A549 (cell line): Measurements from ENCODE around the gene CNTN4. TPM values are rescaled to one million over a fixed set of nuclear protein-coding genes. Genes with fewer than 3 reads are reported as not detected.

ENCODE experiments used
- ATAC-seq, 2 experiments: fragments of 200-7000 bp in 1 of 2; fragments of >200 bp in 1 of 2; cut with Nextera tagmentation in 1 of 2; cut with Tn5 transposase in 1 of 2; 3 replicates each; pipeline versions ENCODE4 v1.8.0 to v1.9.1; 2018 to 2020; ENCODE audit warnings: mild to moderate bottlenecking in 1 of 2, moderate library complexity in 1 of 2
- CTCF ChIA-PET: fragments of 300-600 bp; sonication (Branson Sonifier 250); formaldehyde crosslinking; extraction: SDS; loops from one replicate; lab custom pipeline; 2021; ENCODE audit warnings: antibody characterized with exemption, inconsistent platforms; lab: Yijun Ruan, JAX
- POLR2A ChIA-PET: fragments of 350-600 bp; formaldehyde crosslinking; extraction: SDS; loops from one replicate; lab custom pipeline; 2021; ENCODE audit warnings: antibody characterized with exemption, inconsistent platforms; lab: Yijun Ruan, JAX
- DNase-seq, 2 experiments: peaks; one replicate each; pipeline versions ENCODE4 v3.0.0 to v3.0.0-alpha.2; 2011 to 2016; ENCODE audit warnings: low read depth in 1 of 2, low spot score in 1 of 2
- FAIRE-seq: peaks from 2 replicates; lab custom pipeline; 2011; peaks lifted over from hg19 to GRCh38; lab: Jason Lieb, UNC
- H3K27ac ChIP-seq, 2 experiments: fragments of >200 bp; sonication (Bioruptor Twin); formaldehyde crosslinking; 3 replicates each; pipeline ENCODE4 v1.5.1; 2016 to 2017
- H3K4me1 ChIP-seq: fragments of >200 bp; sonication (Bioruptor Twin); formaldehyde crosslinking; 3 replicates; pipeline ENCODE4 v1.6.1; 2016
- H3K4me2 ChIP-seq: fragments of >200 bp; sonication (Bioruptor Twin); formaldehyde crosslinking; 3 replicates; pipeline ENCODE4 v1.6.1; 2016
- H3K4me3 ChIP-seq: fragments of >200 bp; sonication (Bioruptor Twin); formaldehyde crosslinking; 3 replicates; pipeline ENCODE4 v1.5.1; 2016
- H3K9me3 ChIP-seq: fragments of >200 bp; sonication (Bioruptor Twin); formaldehyde crosslinking; 3 replicates; pipeline ENCODE4 v1.6.1; 2016
- BCL3 ChIP-seq: fragments of >200 bp; sonication (Bioruptor Twin); formaldehyde crosslinking; IDR thresholded peaks from 3 replicates; pipeline ENCODE4 v1.6.1; 2016
- CBX8 ChIP-seq: fragments of 200-600 bp; sonication (generic); IDR thresholded peaks from 2 replicates; pipeline ENCODE4 v1.6.1; 2016
- CEBPB ChIP-seq, 2 experiments: fragments of >200 bp in 1 of 2; sonication (Bioruptor Twin) in 1 of 2; formaldehyde crosslinking in 1 of 2; IDR thresholded peaks; 2 replicates each; pipeline ENCODE4 v1.6.1; 2012 to 2016
- CHD4 ChIP-seq: fragments of 200-600 bp; sonication (generic); IDR thresholded peaks from 2 replicates; pipeline ENCODE4 v1.6.1; 2016; ENCODE audit warnings: antibody characterized with exemption, mild to moderate bottlenecking, borderline replicate concordance
- EHF ChIP-seq: fragments of 250-450 bp; sonication (Bioruptor Pico); IDR thresholded peaks from 2 replicates; pipeline ENCODE4 v1.5.0; 2020; ENCODE audit warnings: mild to moderate bottlenecking
- ESRRA ChIP-seq: fragments of 150-350 bp; IDR thresholded peaks from 2 replicates; pipeline ENCODE4 v1.6.1; 2014; ENCODE audit warnings: mild to moderate bottlenecking, low read length, borderline replicate concordance
- FOSL2 ChIP-seq, 2 experiments: fragments of 450-650 bp in 1 of 2; fragments of >200 bp in 1 of 2; sonication (Bioruptor Twin) in 1 of 2; formaldehyde crosslinking; IDR thresholded peaks; 2 replicates each; pipeline versions ENCODE4 v1.5.0 to v1.6.1; 2016 to 2020; ENCODE audit warnings: mild to moderate bottlenecking in 1 of 2, moderate library complexity in 1 of 2
- HES2 ChIP-seq: fragments of >200 bp; sonication (Bioruptor Twin); formaldehyde crosslinking; IDR thresholded peaks from 2 replicates; pipeline ENCODE4 v1.6.1; 2016
- HEYL ChIP-seq: fragments of 250-450 bp; sonication (Bioruptor Pico); IDR thresholded peaks from 2 replicates; pipeline ENCODE4 v1.8.0; 2021; ENCODE audit warnings: mild to moderate bottlenecking, moderate library complexity
- HMGXB4 ChIP-seq: fragments of 250-450 bp; sonication (Bioruptor Pico); IDR thresholded peaks from 2 replicates; pipeline ENCODE4 v1.5.0; 2021; ENCODE audit warnings: mild to moderate bottlenecking, moderate library complexity, borderline replicate concordance
- HOXA7 ChIP-seq: fragments of 250-450 bp; sonication (Bioruptor Pico); IDR thresholded peaks from 2 replicates; pipeline ENCODE4 v1.5.0; 2020; ENCODE audit warnings: mild to moderate bottlenecking, moderate library complexity
- HOXB13 ChIP-seq: fragments of 250-450 bp; sonication (Bioruptor Pico); IDR thresholded peaks from 2 replicates; pipeline ENCODE4 v1.5.0; 2020; ENCODE audit warnings: low read depth, mild to moderate bottlenecking, moderate library complexity
- HOXB5 ChIP-seq: fragments of 250-450 bp; sonication (Bioruptor Pico); IDR thresholded peaks from 2 replicates; pipeline ENCODE4 v1.5.0; 2020; ENCODE audit warnings: mild to moderate bottlenecking, moderate library complexity
- JUNB ChIP-seq: fragments of >200 bp; sonication (Bioruptor Twin); formaldehyde crosslinking; IDR thresholded peaks from 2 replicates; pipeline ENCODE4 v1.6.1; 2016
- KDM5A ChIP-seq: fragments of 200-600 bp; sonication (generic); IDR thresholded peaks from 2 replicates; pipeline ENCODE4 v1.6.1; 2016; ENCODE audit warnings: antibody characterized with exemption, mild to moderate bottlenecking
- MAX ChIP-seq: IDR thresholded peaks from 2 replicates; pipeline ENCODE4 v1.6.1; 2012
- MAZ ChIP-seq: fragments of 150-350 bp; IDR thresholded peaks from 2 replicates; pipeline ENCODE4 v1.6.1; 2014; ENCODE audit warnings: antibody characterized with exemption, low read depth, low read length, borderline replicate concordance
- MYC ChIP-seq: IDR thresholded peaks from 2 replicates; pipeline ENCODE4 v1.6.1; 2012; ENCODE audit warnings: mild to moderate bottlenecking, inconsistent platforms, low read length, improper control_type of control experiment, borderline replicate concordance
- NFE2L2 ChIP-seq: fragments of 150-350 bp; conservative IDR thresholded peaks from 2 replicates; pipeline ENCODE4 v1.6.1; 2014; ENCODE audit warnings: low read length
- PBX3 ChIP-seq: IDR thresholded peaks from 2 replicates; pipeline ENCODE4 v1.6.1; 2012
- POLR2A ChIP-seq: IDR thresholded peaks from 2 replicates; pipeline ENCODE4 v1.6.1; 2012; ENCODE audit warnings: mild to moderate bottlenecking, low read length
- RNF2 ChIP-seq: fragments of 200-600 bp; sonication (generic); IDR thresholded peaks from 2 replicates; pipeline ENCODE4 v1.6.1; 2016; ENCODE audit warnings: low read depth, mild to moderate bottlenecking, antibody characterized with exemption, moderate library complexity, borderline replicate concordance
- TFCP2L1 ChIP-seq: fragments of 250-450 bp; sonication (Bioruptor Pico); IDR thresholded peaks from 2 replicates; pipeline ENCODE4 v1.5.0; 2021; ENCODE audit warnings: mild to moderate bottlenecking
- ZFP36 ChIP-seq: fragments of 450-650 bp; IDR thresholded peaks from 2 replicates; pipeline ENCODE4 v1.6.1; 2014; ENCODE audit warnings: borderline replicate concordance; ENCODE audit not compliant: partially characterized antibody
- ZSCAN20 ChIP-seq: fragments of 250-450 bp; sonication (Bioruptor Pico); IDR thresholded peaks from 2 replicates; pipeline ENCODE4 v1.8.0; 2022; ENCODE audit warnings: mild to moderate bottlenecking, moderate library complexity
- WGBS: methylation state at CpG from one replicate; pipeline ENCODE4 v1.1.6; 2017; ENCODE audit errors: missing lambda C conversion rate; 5-methylcytosine and 5-hydroxymethylcytosine counted together
- polyA plus RNA-seq, 4 experiments: library from polyadenylated mRNA; depleted of rRNA in 3 of 4; stranded (reverse); fragments of >200 nt; fragmentation: RNase III in 1 of 4; extraction: RNeasy Plus Mini Kit Qiagen cat#74134 plus additional on column Dnase treatment in 1 of 4; gene quantifications; 2 replicates in 3 of 4; 3 replicates in 1 of 4; pipeline ENCODE4 v1.2.3, GENCODE V29; 2011 to 2017

The CNTN4 gene
- polyA plus RNA-seq, 2 of the 4 experiments (the other 2 are of a cell fraction), result 0.03 TPM; not detected in 1

- TF ChIP-seq BCL3 (no peak), ZFP36 (no peak), CEBPB (IDR thresholded peaks at IDR 0.05) (no peak), HES2 (no peak)
Measured at GRCh38 chr3:2934541-2934940, 835.9 kb downstream of the CNTN4 start (continued).

- H3K4me2 ChIP-seq, result no peak overlapping the region
- TF ChIP-seq PBX3, result no peak
- TF ChIP-seq MAX, result no peak
- no peak for TF ChIP-seq HOXA7 (CRISPR knock-in tag)
- no peak for TF ChIP-seq NFE2L2
- TF ChIP-seq MYC, result no peak
- no peak for TF ChIP-seq KDM5A
- TF ChIP-seq FOSL2 (IDR thresholded peaks at IDR 0.05), result no peak
- no peak for TF ChIP-seq FOSL2 (CRISPR knock-in tag; IDR thresholded peaks at IDR 0.05)
- TF ChIP-seq MAZ, result no peak
- no peak for TF ChIP-seq EHF
- no peak for TF ChIP-seq POLR2A
- no peak for TF ChIP-seq HEYL (CRISPR knock-in tag)
- no peak for TF ChIP-seq CBX8
- H3K4me3 ChIP-seq, result no peak overlapping the region
- H3K9me3 ChIP-seq, result no peaks in the 10 kb centered on the region
- H3K4me1 ChIP-seq, result no peaks in the 10 kb centered on the region
- no peak for FAIRE-seq
- 41% methylated on average over 2 of the region's 2 CpGs for WGBS
- DNase-seq, result no peak
- H3K27ac ChIP-seq, result no peak overlapping the region
- ATAC-seq, result no peak
- ChIA-PET POLR2A (no interaction called here), CTCF (no interaction called here)
Measured at GRCh38 chr3:2937055-2937454, 838.4 kb downstream of the CNTN4 start.

GRCh38 chr3:2937592-2937991 lies 838.9 kb downstream of the CNTN4 start:
- Histone ChIP-seq H3K4me3 (no peak overlapping the region), H3K9me3 (no peaks in the 10 kb centered on the region), H3K4me2 (no peak overlapping the region)
- no peak for ATAC-seq
- POLR2A ChIA-PET, result no interaction called here
- TF ChIP-seq EHF (no peak), KDM5A (no peak), ZSCAN20 (CRISPR knock-in tag) (no peak), HMGXB4 (CRISPR knock-in tag) (no peak), TFCP2L1 (no peak)
- TF ChIP-seq, all 56 proteins: peak for 0
- WGBS, result 0% methylated on average over 2 of the region's 2 CpGs
- DNase-seq (no peak), FAIRE-seq (no peak)
- Histone ChIP-seq H3K27ac (no peak overlapping the region), H3K4me1 (no peaks in the 10 kb centered on the region)
- CTCF ChIA-PET, result no interaction called here

GRCh38 chr3:2938711-2939110 lies 840.0 kb downstream of the CNTN4 start:
- Histone ChIP-seq H3K9me3 (no peaks in the 10 kb centered on the region), H3K4me2 (no peak overlapping the region), H3K4me3 (no peak overlapping the region), H3K4me1 (no peaks in the 10 kb centered on the region), H3K27ac (no peak overlapping the region)
- DNase-seq (no peak), ATAC-seq (no peak), FAIRE-seq (no peak)
- POLR2A ChIA-PET, result no interaction called here
- TF ChIP-seq ESRRA (no peak), NFE2L2 (no peak), HOXB13 (CRISPR knock-in tag) (no peak), RNF2 (no peak), MAX (no peak), HMGXB4 (CRISPR knock-in tag) (no peak), JUNB (no peak), HOXB5 (CRISPR knock-in tag) (no peak), CHD4 (no peak)
- CTCF ChIA-PET, result no interaction called here
- 4% methylated on average over 1 of the region's 1 CpG for WGBS
